Retinal pigment epithelial cell (primary cell): Measurements from ENCODE around the gene RAB41.
"Not testable (repeated sequence)": the region's sequence is repeated elsewhere in the genome, so short reads cannot be mapped to it uniquely, and the experiment has no call there.

Source experiments
- DNase-seq: peaks from one replicate; pipeline ENCODE4 v3.0.0-alpha.2; 2010; ENCODE audit warnings: low read depth
- H3K4me3 ChIP-seq: 2 replicates; pipeline ENCODE4 v1.5.1; 2011; ENCODE audit warnings: mild to moderate bottlenecking, low read length, control low read depth, moderate library complexity
- TF ChIP-seq, protein P1 (sequence below): conservative IDR thresholded peaks from 2 replicates; pipeline ENCODE4 v1.5.1; 2011; ENCODE audit warnings: low read depth, low read length, control low read depth, inconsistent platforms

The RAB41 gene

DNA sequence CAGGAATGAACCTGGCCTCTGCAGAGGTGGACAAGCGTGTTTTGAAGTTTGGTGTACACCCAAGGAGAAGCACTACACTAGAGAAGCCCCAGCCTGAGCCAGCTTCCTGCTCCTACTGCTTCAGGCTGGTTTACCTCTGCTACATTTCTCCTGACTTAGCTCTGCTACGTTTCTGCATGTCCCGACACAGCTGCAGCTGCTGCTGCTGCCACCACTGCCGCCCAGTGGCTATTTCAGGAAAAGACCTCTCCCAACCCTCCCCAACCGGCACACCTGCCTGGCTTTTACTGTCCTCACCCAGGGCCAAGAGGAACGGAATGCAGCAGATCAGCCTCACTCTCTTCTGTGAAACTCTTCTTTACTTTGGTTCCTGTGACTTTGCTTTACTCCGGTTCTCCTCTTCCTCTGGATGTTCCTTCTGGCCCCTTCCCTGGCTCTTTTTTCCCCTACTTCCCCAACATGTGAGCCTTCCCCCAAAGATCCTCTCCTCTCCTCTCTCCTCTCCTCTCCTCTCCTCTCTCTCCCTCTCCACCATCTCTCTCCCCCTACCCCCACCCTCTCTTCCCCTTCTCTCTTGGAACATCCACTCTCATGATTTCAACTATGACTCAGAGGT, 18.9 kb upstream of the RAB41 start:
- TF ChIP-seq, protein P1, sequence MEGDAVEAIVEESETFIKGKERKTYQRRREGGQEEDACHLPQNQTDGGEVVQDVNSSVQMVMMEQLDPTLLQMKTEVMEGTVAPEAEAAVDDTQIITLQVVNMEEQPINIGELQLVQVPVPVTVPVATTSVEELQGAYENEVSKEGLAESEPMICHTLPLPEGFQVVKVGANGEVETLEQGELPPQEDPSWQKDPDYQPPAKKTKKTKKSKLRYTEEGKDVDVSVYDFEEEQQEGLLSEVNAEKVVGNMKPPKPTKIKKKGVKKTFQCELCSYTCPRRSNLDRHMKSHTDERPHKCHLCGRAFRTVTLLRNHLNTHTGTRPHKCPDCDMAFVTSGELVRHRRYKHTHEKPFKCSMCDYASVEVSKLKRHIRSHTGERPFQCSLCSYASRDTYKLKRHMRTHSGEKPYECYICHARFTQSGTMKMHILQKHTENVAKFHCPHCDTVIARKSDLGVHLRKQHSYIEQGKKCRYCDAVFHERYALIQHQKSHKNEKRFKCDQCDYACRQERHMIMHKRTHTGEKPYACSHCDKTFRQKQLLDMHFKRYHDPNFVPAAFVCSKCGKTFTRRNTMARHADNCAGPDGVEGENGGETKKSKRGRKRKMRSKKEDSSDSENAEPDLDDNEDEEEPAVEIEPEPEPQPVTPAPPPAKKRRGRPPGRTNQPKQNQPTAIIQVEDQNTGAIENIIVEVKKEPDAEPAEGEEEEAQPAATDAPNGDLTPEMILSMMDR = peak; percentile 65
- DNase-seq = no peak
- no peak overlapping the region for H3K4me3 ChIP-seq

DNA sequence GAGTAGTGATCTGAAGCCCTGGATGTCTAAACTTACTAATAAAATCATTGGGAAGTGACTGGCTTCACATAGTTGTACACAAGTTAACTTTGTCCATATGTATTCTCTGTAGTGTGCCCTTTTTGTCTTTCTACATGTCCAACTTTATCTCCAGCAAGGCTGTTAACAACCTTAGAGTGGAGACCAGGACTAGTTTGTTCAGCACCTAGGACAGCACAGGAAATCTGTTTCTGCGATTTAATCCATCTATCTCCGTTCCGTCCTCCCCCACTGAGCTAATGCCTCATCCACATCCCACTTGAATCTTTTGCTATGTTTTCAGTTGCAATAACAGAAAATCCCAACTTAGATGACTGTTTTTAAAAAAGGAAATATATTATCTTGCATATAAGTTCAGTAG, 17.2 kb upstream of the RAB41 start:
- DNase-seq = no peak
- TF ChIP-seq, protein P1 = no peak
- H3K4me3 ChIP-seq = no peak overlapping the region

DNA sequence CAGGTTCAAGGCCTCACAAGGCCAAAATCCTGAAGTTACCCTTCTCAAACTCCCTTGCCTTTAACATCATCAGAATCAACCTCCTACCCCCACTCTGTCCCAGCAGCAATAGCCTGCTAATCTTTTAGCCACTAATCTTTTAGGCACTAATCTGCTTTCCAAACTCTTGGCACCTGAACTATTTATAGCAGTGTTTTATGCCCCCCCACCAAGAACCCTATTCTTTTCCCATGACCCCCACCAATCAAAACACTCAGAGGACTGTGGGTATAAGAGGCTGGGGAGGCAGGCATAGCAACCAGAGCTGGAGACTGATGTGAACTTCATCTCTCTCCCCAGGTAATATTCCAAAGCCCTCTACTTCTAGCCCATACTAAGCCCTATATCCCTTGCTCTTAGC, 13.9 kb upstream of the RAB41 start, which contains the start of gene ARR3:
Gene ARR3, plus strand, starts transcription at position 301 of the 400 bp plus-strand sequence. CDS start 1,052 bp downstream, outside the sequence.
- no peak for DNase-seq
- no peak within 1 kb of the TSS for H3K4me3 ChIP-seq
- TF ChIP-seq, protein P1 = no peak

DNA sequence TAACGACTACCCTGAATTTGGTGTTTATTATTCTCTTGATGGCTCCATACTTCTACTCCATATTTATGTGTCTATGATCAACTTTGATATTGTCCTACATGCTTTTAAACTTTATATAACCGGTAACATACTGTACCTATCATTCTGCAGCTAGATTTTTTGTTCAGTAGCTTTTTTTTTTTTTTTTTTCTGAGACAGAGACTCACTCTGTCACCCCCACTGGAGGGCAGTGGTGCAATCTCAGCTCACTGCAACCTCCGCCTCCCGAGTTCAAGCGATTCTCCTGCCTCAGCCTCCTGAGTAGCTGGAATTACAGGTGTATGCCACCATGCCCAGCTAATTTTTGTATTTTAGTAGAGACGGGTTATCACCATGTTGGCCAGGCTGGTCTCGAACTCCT, 7.9 kb upstream of the RAB41 start:
- H3K4me3 ChIP-seq, DNase-seq: not testable (repeated sequence)

DNA sequence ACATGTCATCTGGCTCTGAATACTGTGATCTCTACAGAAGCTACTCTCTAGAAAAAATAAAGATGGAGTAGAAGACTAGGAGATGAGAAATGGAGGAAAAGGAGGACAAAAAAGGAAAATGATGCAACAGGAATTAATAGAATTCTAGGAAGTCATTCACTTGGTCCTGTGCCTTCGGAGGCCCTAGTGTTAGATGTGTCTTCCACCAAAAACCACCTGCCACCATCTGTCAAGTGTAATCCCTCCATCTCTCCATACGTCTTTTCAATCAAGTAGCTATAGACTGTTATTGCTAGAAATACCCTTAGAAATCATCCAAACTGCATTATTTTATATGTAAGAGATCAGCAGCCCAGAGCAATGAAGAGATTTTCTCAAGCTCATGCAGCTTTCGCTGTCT, 2.9 kb upstream of the RAB41 start:
- H3K4me3 ChIP-seq = no peak overlapping the region
- TF ChIP-seq, protein P1 = no peak
- no peak for DNase-seq

DNA sequence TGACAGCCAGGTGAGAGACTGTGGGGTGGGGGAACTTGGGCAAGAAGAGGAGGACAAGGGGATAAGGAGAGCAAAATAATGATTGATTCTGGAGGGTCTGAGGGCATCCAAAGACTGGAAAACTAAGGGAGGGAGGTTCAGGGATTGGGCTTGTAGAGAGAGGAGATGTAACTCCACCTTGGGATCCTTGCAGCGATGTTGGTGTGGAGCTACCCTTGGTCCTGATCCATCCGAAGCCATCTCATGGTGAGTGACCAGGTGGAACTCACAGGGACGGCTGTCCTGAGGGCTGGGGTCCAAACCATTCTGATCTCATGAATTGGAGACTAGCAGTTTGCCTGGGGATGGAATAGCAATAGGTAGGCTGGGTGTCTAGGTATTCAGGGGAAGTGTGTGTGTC, 1.4 kb upstream of the RAB41 start:
- TF ChIP-seq, protein P1 = no peak
- no peak overlapping the region for H3K4me3 ChIP-seq
- DNase-seq = no peak

DNA sequence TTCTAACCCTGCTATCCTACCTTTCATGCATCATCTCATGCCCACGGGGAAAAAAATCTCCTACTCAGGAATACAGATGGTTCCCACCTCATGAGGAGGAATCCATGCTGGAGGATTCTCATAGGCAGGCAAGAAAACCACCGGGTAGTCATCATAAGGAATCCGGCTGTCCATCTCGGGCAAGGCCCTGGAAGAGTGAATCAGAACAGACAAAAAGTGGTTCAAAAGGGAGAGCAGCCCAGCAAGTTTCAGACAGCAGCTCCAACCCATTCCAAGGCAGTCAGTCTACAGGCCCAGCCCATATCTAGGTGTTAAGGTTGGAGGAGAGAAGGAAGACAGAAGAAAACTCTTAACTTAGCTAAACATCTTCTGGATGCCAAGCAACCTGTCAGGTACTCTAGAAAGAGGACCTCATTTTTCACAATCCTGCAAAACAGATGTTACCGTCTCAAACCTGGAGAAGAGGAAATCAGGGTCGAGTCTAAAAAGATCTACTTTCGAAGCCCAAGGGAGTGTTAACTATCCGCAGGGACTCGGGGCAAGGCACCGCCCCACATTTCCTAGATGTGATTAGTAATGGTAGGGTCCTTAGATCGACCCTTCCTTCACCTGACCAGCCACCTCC, 7.3 kb downstream of the RAB41 start:
- DNase-seq = no peak
- H3K4me3 ChIP-seq = peak overlapping the region; percentile 80
- TF ChIP-seq, protein P1 = no peak
